MM.1S (cell line): ENCODE measurements around the gene PI4KA.

Experiments used
- DNase-seq: peaks from one replicate; pipeline ENCODE4 v3.0.0-alpha.2; 2015
- H2AFZ ChIP-seq: fragments of 300-600 bp; sonication (generic); 2 replicates; pipeline ENCODE4 v1.6.0; 2016; ENCODE audit warnings: antibody characterized with exemption, low read length
- H3F3A ChIP-seq: fragments of 300-600 bp; sonication (generic); 2 replicates; pipeline ENCODE4 v1.6.1; 2016; ENCODE audit warnings: mild to moderate bottlenecking, antibody characterized with exemption, low read length, moderate library complexity, mixed read lengths; ENCODE audit not compliant: insufficient read depth
- H3K27ac ChIP-seq: fragments of 300-600 bp; sonication (generic); 2 replicates; pipeline ENCODE4 v1.5.1; 2016; ENCODE audit warnings: mild to moderate bottlenecking, low read length
- H3K27me3 ChIP-seq: fragments of 300-600 bp; sonication (generic); replicated peaks from 2 replicates; pipeline ENCODE4 v1.6.0; 2016; ENCODE audit warnings: low read length; ENCODE audit not compliant: insufficient read depth
- H3K36me3 ChIP-seq: fragments of 300-600 bp; sonication (generic); replicated peaks from 2 replicates; pipeline ENCODE4 v1.6.1; 2016; ENCODE audit warnings: mild to moderate bottlenecking, low read length, mixed read lengths; ENCODE audit not compliant: insufficient read depth
- H3K4me1 ChIP-seq: fragments of 300-600 bp; sonication (generic); 2 replicates; pipeline ENCODE4 v1.6.1; 2016; ENCODE audit warnings: low read length, mixed read lengths
- H3K4me2 ChIP-seq: fragments of 300-600 bp; sonication (generic); 2 replicates; pipeline ENCODE4 v1.6.0; 2016; ENCODE audit warnings: low read depth, low read length
- H3K4me3 ChIP-seq: fragments of 300-600 bp; sonication (generic); 2 replicates; pipeline ENCODE4 v1.5.1; 2016; ENCODE audit warnings: low read length, mixed read lengths
- H3K79me2 ChIP-seq: fragments of 300-600 bp; sonication (generic); 2 replicates; pipeline ENCODE4 v1.6.1; 2016; ENCODE audit warnings: mixed run types, low read length, mixed read lengths
- H3K9ac ChIP-seq: fragments of 300-600 bp; sonication (generic); 2 replicates; pipeline ENCODE4 v1.6.1; 2016; ENCODE audit warnings: low read length, mixed read lengths
- H3K9me2 ChIP-seq: fragments of 300-600 bp; sonication (generic); replicated peaks from 2 replicates; pipeline ENCODE4 v1.6.1; 2016; ENCODE audit warnings: mild to moderate bottlenecking, low read length, mixed read lengths; ENCODE audit not compliant: insufficient read depth
- H3K9me3 ChIP-seq: fragments of 300-600 bp; sonication (generic); replicated peaks from 2 replicates; pipeline ENCODE4 v1.6.1; 2016; ENCODE audit warnings: mild to moderate bottlenecking, low read length, mixed read lengths; ENCODE audit not compliant: insufficient read depth
- H4K20me1 ChIP-seq: fragments of 300-600 bp; sonication (generic); 2 replicates; pipeline ENCODE4 v1.6.1; 2016; ENCODE audit warnings: mild to moderate bottlenecking, low read length, moderate library complexity, mixed read lengths; ENCODE audit not compliant: insufficient read depth
- CTCF ChIP-seq: fragments of 300-600 bp; sonication (generic); IDR thresholded peaks from 2 replicates; pipeline ENCODE4 v1.5.1; 2016; ENCODE audit warnings: antibody characterized with exemption, low read length, mixed read lengths
- EZH2 ChIP-seq: fragments of 300-600 bp; sonication (generic); optimal IDR thresholded peaks from 2 replicates; pipeline ENCODE3; 2017; ENCODE audit warnings: low read depth, mild to moderate bottlenecking, antibody characterized with exemption, low read length, mixed read lengths
- EZH2phosphoT487 ChIP-seq: fragments of 300-600 bp; sonication (generic); IDR thresholded peaks from 2 replicates; pipeline ENCODE4 v1.6.1; 2018; ENCODE audit warnings: antibody characterized with exemption, low read length

PI4KA gene

GRCh38 chr22:20775342-20775895, 83.2 kb downstream of the PI4KA start:
- Histone ChIP-seq H3K9me3 (no peaks in the 10 kb centered on the region), H3F3A (no peaks in the 10 kb centered on the region), H3K79me2 (no peaks in the 10 kb centered on the region), H4K20me1 (no peaks in the 10 kb centered on the region), H3K27me3 (no peaks in the 10 kb centered on the region), H2AFZ (no peak overlapping the region), H3K4me3 (no peak overlapping the region), H3K9me2 (no peaks in the 10 kb centered on the region), H3K4me1 (no peaks in the 10 kb centered on the region), H3K27ac (no peak overlapping the region), H3K4me2 (no peak overlapping the region), H3K36me3 (no peaks in the 10 kb centered on the region), H3K9ac (no peak overlapping the region)
- no peak for DNase-seq
- TF ChIP-seq CTCF (no peak), EZH2phosphoT487 (no peak), EZH2 (no peak)

- H3K9me3 ChIP-seq = no peaks in the 10 kb centered on the region
- no peaks in the 10 kb centered on the region for H3F3A ChIP-seq
- H2AFZ ChIP-seq = no peak overlapping the region
- no peaks in the 10 kb centered on the region for H3K4me1 ChIP-seq
- no peaks in the 10 kb centered on the region for H4K20me1 ChIP-seq
- no peak overlapping the region for H3K4me2 ChIP-seq
- TF ChIP-seq CTCF (no peak), EZH2phosphoT487 (no peak)
- H3K27me3 ChIP-seq = no peaks in the 10 kb centered on the region
- no peak overlapping the region for H3K27ac ChIP-seq
- DNase-seq = no peak
- no peaks in the 10 kb centered on the region for H3K9me2 ChIP-seq
- H3K9ac ChIP-seq = no peak overlapping the region
- H3K36me3 ChIP-seq = no peaks in the 10 kb centered on the region
- no peaks in the 10 kb centered on the region for H3K79me2 ChIP-seq
- no peak overlapping the region for H3K4me3 ChIP-seq
Observed at GRCh38 chr22:20774882-20775281, 83.7 kb downstream of the PI4KA start.

DNA sequence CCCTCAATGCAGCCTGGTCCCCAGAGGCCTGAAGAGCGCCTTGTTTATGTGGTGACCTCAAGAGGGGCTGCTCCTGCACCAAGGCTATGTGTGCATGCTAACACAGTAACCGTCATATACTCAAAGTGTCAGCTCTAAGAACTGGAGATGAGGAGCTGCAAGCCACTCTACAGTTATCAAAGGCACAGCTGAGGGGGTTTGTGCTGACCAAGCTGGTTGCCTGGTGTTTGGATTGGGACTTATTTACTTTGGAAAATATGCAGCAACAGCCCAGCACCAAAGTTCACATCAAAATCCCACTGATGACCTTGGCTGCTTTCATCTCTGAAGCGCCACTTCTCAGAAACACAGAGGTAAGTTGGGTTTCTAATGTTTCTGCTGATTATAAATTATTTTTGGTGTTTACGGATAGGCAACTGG, 84.8 kb downstream of the PI4KA start, which contains the start of gene SERPIND1:
Gene SERPIND1 (plus strand): TSS at position 321 of the 420 bp plus-strand sequence. CDS start 5,200 bp downstream, outside the sequence.
- Histone ChIP-seq H3K36me3 (no peaks in the 10 kb centered on the region), H3K27ac (no peak within 1 kb of the TSS), H3F3A (no peaks in the 10 kb centered on the region), H4K20me1 (no peaks in the 10 kb centered on the region), H3K9ac (no peak within 1 kb of the TSS), H3K4me2 (no peak within 1 kb of the TSS), H3K27me3 (no peaks in the 10 kb centered on the region), H3K4me3 (no peak within 1 kb of the TSS), H2AFZ (no peak within 1 kb of the TSS), H3K9me3 (no peaks in the 10 kb centered on the region), H3K79me2 (no peaks in the 10 kb centered on the region), H3K9me2 (no peaks in the 10 kb centered on the region), H3K4me1 (no peaks in the 10 kb centered on the region)
- TF ChIP-seq CTCF (no peak), EZH2phosphoT487 (no peak), EZH2 (no peak)
- DNase-seq = no peak
